ENCODE measurements around the gene TPM3. TPM values are rescaled to one million over a fixed set of nuclear protein-coding genes. Genes with fewer than 3 reads are reported as not detected.

TPM3 gene
- total and polyA plus RNA-seq, 9 of the 15 experiments (the other 6 are each of a cell fraction or from before 2014, with no cell fraction given), result 202 to 604 (median 421) TPM

DNA sequence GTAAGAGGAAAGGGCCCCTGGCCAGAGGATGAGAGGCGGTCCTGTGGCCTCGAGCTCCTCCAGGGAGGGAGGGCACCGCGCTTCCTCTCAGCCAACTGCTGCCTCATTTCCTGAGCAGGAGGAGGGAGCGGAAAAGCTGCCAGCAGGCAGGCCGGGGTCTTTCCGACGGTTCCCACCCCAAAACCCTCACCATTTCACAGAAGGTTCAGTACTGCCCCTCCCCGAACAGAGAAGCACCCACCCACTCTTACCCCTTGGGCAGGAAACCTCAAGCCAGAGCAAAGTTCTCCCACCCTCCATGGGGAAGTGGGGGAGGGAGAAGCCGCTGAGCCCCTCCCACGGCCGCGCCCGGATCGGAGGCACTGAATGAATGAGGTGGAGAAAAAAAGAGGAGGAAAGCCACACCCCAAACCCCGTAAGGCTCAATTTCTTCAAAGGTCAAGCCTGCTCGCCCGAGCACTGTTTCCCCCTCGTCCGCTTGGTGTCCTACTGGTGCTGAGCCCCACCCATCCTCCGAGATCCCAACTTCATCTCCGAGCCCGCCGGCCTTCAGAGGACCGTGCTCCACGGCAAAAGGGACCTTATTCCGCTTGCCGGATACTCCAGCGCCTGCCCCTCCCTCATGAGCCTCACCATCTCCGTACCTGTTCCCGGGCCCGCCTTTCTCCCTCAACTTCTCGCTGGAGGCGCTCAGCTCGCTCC is 9.4 kb downstream of the TPM3 start (continued):
- TF ChIP-seq, protein P1, sequence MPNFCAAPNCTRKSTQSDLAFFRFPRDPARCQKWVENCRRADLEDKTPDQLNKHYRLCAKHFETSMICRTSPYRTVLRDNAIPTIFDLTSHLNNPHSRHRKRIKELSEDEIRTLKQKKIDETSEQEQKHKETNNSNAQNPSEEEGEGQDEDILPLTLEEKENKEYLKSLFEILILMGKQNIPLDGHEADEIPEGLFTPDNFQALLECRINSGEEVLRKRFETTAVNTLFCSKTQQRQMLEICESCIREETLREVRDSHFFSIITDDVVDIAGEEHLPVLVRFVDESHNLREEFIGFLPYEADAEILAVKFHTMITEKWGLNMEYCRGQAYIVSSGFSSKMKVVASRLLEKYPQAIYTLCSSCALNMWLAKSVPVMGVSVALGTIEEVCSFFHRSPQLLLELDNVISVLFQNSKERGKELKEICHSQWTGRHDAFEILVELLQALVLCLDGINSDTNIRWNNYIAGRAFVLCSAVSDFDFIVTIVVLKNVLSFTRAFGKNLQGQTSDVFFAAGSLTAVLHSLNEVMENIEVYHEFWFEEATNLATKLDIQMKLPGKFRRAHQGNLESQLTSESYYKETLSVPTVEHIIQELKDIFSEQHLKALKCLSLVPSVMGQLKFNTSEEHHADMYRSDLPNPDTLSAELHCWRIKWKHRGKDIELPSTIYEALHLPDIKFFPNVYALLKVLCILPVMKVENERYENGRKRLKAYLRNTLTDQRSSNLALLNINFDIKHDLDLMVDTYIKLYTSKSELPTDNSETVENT (CRISPR knock-in tag; IDR thresholded peaks at IDR 0.05), result no peak
- TF ChIP-seq ZNF830 (CRISPR knock-in tag; IDR thresholded peaks at IDR 0.05) (no peak), CREB1 (IDR thresholded peaks at IDR 0.05) (no peak), CREB1 (CRISPR knock-in tag; IDR thresholded peaks at IDR 0.05) (no peak), ZZZ3 (IDR thresholded peaks at IDR 0.05) (no peak; the same call in 1 of the 2 replicates), ZNF175 (CRISPR knock-in tag; IDR thresholded peaks at IDR 0.05; ENCODE audit: low read depth) (no peak), HNRNPK (IDR thresholded peaks at IDR 0.05; ENCODE audit: low read depth, low read length, poor library complexity, severe bottlenecking) (no peak), ZNF589 (CRISPR knock-in tag; IDR thresholded peaks at IDR 0.05; ENCODE audit: low read depth) (no peak), CHD2 (IDR thresholded peaks at IDR 0.05; ENCODE audit: low read depth, low read length) (no peak), RFX7 (CRISPR knock-in tag; IDR thresholded peaks at IDR 0.05) (no peak), MYBL2 (IDR thresholded peaks at IDR 0.05; ENCODE audit: low read depth) (no peak), MYBL2 (CRISPR knock-in tag; IDR thresholded peaks at IDR 0.05; ENCODE audit: borderline replicate concordance) (no peak), NFE2L1 (tag; IDR thresholded peaks at IDR 0.05; ENCODE audit: borderline replicate concordance, low read depth) (no peak), ZNF75A (CRISPR knock-in tag; IDR thresholded peaks at IDR 0.05) (no peak), ASH1L (IDR thresholded peaks at IDR 0.05; ENCODE audit: borderline replicate concordance, low read depth, partially characterized antibody) (no peak), RFX1 (IDR thresholded peaks at IDR 0.05) (no peak), FIP1L1 (IDR thresholded peaks at IDR 0.05; ENCODE audit: low read depth, low read length, poor library complexity, severe bottlenecking) (no peak), ZNF239 (CRISPR knock-in tag; IDR thresholded peaks at IDR 0.05) (no peak), MTA1 (IDR thresholded peaks at IDR 0.05; ENCODE audit: borderline replicate concordance) (no peak), ZNF384 (IDR thresholded peaks at IDR 0.05; ENCODE audit: low read depth, low read length) (peak; percentile 54), ZNF263 (CRISPR knock-in tag; IDR thresholded peaks at IDR 0.05; ENCODE audit: borderline replicate concordance) (no peak)
- TF ChIP-seq, protein P2, sequence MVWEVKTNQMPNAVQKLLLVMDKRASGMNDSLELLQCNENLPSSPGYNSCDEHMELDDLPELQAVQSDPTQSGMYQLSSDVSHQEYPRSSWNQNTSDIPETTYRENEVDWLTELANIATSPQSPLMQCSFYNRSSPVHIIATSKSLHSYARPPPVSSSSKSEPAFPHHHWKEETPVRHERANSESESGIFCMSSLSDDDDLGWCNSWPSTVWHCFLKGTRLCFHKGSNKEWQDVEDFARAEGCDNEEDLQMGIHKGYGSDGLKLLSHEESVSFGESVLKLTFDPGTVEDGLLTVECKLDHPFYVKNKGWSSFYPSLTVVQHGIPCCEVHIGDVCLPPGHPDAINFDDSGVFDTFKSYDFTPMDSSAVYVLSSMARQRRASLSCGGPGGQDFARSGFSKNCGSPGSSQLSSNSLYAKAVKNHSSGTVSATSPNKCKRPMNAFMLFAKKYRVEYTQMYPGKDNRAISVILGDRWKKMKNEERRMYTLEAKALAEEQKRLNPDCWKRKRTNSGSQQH (CRISPR knock-in tag; IDR thresholded peaks at IDR 0.05), result no peak
- TF ChIP-seq, protein P3, sequence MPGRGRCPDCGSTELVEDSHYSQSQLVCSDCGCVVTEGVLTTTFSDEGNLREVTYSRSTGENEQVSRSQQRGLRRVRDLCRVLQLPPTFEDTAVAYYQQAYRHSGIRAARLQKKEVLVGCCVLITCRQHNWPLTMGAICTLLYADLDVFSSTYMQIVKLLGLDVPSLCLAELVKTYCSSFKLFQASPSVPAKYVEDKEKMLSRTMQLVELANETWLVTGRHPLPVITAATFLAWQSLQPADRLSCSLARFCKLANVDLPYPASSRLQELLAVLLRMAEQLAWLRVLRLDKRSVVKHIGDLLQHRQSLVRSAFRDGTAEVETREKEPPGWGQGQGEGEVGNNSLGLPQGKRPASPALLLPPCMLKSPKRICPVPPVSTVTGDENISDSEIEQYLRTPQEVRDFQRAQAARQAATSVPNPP (IDR thresholded peaks at IDR 0.05; ENCODE audit: borderline replicate concordance, insufficient read depth, insufficient read length), result no peak

Data from K562 (cell line).